Pancreas (tissue), 10 donors: ENCODE data around the gene OR10H4. TPM values are rescaled to one million over a fixed set of nuclear protein-coding genes. Genes with fewer than 3 reads are reported as not detected.
A peak's percentile ranks its signal among the peaks of the same experiment; 100 is the strongest.
"Not testable (repeated sequence)": the region's sequence is repeated elsewhere in the genome, so short reads cannot be mapped to it uniquely, and the experiment has no call there.

ENCODE experiments used
- ATAC-seq, 4 donors: fragments of 200-7000 bp; cut with Tn5 transposase; one replicate each; pipeline versions ENCODE4 v1.8.0 to v1.9.1; 2020; ENCODE audit warnings: mild to moderate bottlenecking in 4 of 4, moderate library complexity in 4 of 4
- DNase-seq, 6 donors: peaks; one replicate each; pipeline ENCODE4 v3.0.0-alpha.2; 2020
- FAIRE-seq: peaks from 2 replicates; lab custom pipeline; 2012; peaks lifted over from hg19 to GRCh38; lab: Jason Lieb, UNC
- H3K27ac ChIP-seq, 4 donors: fragments of 200-600 bp; sonication (generic); 1 replicate in 3 of 4; 2 replicates in 1 of 4; pipeline versions ENCODE4 v1.5.0 to v1.8.0; 2020
- H3K27me3 ChIP-seq, 4 donors: fragments of 200-600 bp; one replicate each; pipeline ENCODE4 v1.8.0; 2021
- H3K36me3 ChIP-seq, 3 donors: fragments of 200-600 bp; sonication (generic) in 1 of 3; one replicate each; pipeline versions ENCODE4 v1.5.0 to v1.8.0; 2020 to 2021
- H3K4me1 ChIP-seq, 3 donors: fragments of 200-600 bp; one replicate each; pipeline ENCODE4 v1.8.0; 2021
- H3K4me3 ChIP-seq, 4 donors: fragments of 200-600 bp; sonication (generic) in 2 of 4; one replicate each; pipeline versions ENCODE4 v1.5.0 to v1.8.0; 2020 to 2021
- H3K9me3 ChIP-seq, 4 donors: fragments of 200-600 bp; one replicate each; pipeline ENCODE4 v1.8.0; 2021
- WGBS, 2 donors: extraction: QIAGEN DNeasy Blood & Tissue Kit; methylation state at CpG; one replicate each; pipeline ENCODE4 v1.1.7; 2013; 5-methylcytosine and 5-hydroxymethylcytosine counted together
- intact Hi-C, 3 donors: fragments of 100-400 bp; cut with DNase I; formaldehyde crosslinking; loops; one replicate each; pipeline versions ENCODE4 v1.11.1 to v1.14.2; 2022
- polyA plus RNA-seq, 2 donors: library from polyadenylated mRNA; stranded (reverse); fragments of 200-250 nt; gene quantifications; one replicate each; pipeline ENCODE4 v1.2.3, GENCODE V29; 2013
- total RNA-seq, 6 donors: library from RNA; stranded (reverse); fragmentation: NEBNext Ultra II Directional in 4 of 6; extraction: Animal tissue kit (Norgen Biotek cat#: 25700) in 4 of 6; gene quantifications; one replicate each; pipeline versions ENCODE4 v1.2.1 to v1.2.4, GENCODE V29; 2021 to 2023
- TF ChIP-seq, protein P1 (sequence below), 4 donors: fragments of 200-600 bp; sonication (generic) in 3 of 4; IDR thresholded peaks; one replicate each; pipeline versions ENCODE4 v1.5.0 to v1.8.0; 2021; ENCODE audit warnings: antibody characterized with exemption in 4 of 4
- donor health status: healthy with polysubstance abuse.
- donor health status: DM: no; HTN: no; CAD: no; lungs with moderate emphysema.
- donor health status: DM: no; HTN: no; CAD: no.
- donor health status: control.
- donor health status: control.
- donor health status: Bipolar disorder and iron deficiency.
- donor health status: DM: yes; HTN: yes; CAD: no.
- donor health status: DM: no; HTN: no; CAD: no.
- donor health status: DM: no; HTN: no; CAD: no.
- donor health status: DM: yes; HTN: yes; CAD: no.

The OR10H4 gene
- total and polyA plus RNA-seq, 8 donors = not detected

DNA sequence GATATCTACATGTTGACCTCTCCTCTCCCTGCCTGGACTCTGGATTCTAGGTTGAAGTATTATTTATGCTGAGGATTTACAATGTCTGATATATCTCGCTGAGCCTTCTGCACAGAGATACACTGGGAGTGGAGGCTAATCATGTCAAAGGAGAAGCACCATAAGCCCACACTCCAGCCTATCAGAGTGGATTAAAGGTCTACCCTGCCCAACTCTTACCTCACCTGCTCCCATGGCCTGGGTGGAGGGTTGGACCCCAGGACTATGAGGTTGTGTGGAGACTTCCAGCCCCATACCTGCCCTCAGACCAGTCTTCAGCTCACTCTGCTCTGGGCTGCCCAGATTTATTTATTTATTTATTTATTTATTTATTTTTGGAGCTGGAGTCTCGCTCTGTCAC, 15.4 kb downstream of the OR10H4 start:
- FAIRE-seq (no peak), ATAC-seq (no peak), DNase-seq (no peak)
- Histone ChIP-seq H3K9me3 (no peaks in the 10 kb centered on the region), H3K27me3 (no peaks in the 10 kb centered on the region), H3K4me1 (no peaks in the 10 kb centered on the region), H3K4me3 (no peak overlapping the region), H3K36me3 (no peaks in the 10 kb centered on the region), H3K27ac (no peak overlapping the region)
- 83 to 91% methylated on average over 2 of the region's 2 CpGs for WGBS, 2 donors
- intact Hi-C loops = no loop called here
- TF ChIP-seq, protein P1, sequence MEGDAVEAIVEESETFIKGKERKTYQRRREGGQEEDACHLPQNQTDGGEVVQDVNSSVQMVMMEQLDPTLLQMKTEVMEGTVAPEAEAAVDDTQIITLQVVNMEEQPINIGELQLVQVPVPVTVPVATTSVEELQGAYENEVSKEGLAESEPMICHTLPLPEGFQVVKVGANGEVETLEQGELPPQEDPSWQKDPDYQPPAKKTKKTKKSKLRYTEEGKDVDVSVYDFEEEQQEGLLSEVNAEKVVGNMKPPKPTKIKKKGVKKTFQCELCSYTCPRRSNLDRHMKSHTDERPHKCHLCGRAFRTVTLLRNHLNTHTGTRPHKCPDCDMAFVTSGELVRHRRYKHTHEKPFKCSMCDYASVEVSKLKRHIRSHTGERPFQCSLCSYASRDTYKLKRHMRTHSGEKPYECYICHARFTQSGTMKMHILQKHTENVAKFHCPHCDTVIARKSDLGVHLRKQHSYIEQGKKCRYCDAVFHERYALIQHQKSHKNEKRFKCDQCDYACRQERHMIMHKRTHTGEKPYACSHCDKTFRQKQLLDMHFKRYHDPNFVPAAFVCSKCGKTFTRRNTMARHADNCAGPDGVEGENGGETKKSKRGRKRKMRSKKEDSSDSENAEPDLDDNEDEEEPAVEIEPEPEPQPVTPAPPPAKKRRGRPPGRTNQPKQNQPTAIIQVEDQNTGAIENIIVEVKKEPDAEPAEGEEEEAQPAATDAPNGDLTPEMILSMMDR (IDR thresholded peaks at IDR 0.05) = no peak

DNA sequence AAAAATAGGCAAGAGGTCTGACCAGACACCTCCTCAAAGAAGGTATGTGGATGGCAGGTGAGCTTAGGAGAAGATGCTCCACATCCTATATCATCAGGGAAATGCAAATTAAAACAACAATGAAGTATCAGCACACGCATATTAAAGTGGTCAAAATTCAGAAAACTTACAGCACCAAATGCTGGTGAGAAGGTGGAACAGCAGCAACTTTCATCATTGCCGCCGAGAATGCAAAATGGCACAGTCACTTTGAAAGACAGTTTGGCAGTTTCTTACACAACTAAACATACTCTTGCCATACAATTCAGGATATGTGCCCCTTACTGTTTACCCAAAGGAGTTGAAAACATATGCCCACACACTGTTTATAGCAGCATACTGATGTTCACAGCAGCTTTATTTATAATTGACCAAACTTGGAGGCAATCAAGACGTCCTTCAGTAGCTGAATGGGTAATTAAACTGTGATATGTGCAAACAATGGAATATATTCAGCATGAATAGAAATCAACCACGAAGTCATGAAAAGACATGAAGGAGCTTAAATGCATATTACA, 22.5 kb downstream of the OR10H4 start:
- ATAC-seq = no peak

DNA sequence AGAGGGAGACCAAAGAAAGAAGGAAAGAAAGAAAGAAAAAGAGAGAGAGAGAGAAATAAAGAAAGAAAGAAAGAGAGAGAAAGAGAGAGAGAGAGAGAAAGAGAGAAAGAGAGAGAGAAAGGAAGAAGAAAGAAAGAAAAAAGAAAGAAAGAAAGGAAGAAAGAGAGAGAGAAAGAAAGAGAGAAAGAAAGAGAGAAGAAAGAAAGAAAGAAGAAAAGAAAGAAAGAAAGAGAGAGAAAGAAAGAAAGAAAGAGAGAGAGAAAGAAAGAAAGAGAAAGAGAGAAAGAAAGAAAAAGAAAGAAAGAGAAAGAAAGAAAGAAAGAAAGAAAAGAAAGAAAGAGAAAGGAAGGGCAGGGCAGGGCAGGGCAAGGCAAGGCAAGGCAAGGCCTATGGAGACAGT, 23.2 kb downstream of the OR10H4 start:
- intact Hi-C loops, H3K36me3 ChIP-seq, DNase-seq, H3K4me1 ChIP-seq, H3K27ac ChIP-seq, H3K4me3 ChIP-seq, H3K27me3 ChIP-seq, FAIRE-seq, ATAC-seq, H3K9me3 ChIP-seq: not testable (repeated sequence)

More for the DNA sequence above, 22.5 kb downstream of the OR10H4 start:
- Histone ChIP-seq H3K27me3 (no peaks in the 10 kb centered on the region), H3K4me3 (no peak overlapping the region), H3K9me3 (no peaks in the 10 kb centered on the region), H3K4me1 (no peaks in the 10 kb centered on the region), H3K36me3 (no peaks in the 10 kb centered on the region), H3K27ac (no peak overlapping the region)
- TF ChIP-seq, protein P1 (IDR thresholded peaks at IDR 0.05) = no peak
- 20 to 59% methylated on average over 5 of the region's 5 CpGs for WGBS, 2 donors
- intact Hi-C loops = no loop called here
- FAIRE-seq (no peak), DNase-seq (no peak)

DNA sequence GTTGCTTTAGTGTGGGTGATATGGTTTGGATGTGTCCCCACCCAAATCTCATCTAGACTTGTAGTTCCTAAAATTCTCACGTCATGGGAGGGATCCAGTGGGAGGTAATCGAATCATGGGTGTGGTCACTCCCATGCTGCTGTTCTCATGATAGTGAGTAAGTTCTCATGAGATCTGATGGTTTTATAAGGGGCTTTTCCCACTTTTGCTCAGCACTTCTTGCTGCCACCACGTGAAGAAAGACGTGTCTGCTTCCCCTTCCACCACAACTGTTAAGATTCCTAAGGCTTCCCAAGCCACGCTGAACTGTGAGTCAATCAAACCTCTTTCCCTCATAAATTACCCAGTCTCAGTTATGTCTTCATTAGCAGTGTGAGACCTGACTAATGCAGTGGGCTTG, 26.0 kb downstream of the OR10H4 start:
- DNase-seq (no peak), ATAC-seq (no peak), FAIRE-seq (no peak)
- intact Hi-C loops = no loop called here
- Histone ChIP-seq H3K9me3 (no peaks in the 10 kb centered on the region), H3K4me3 (no peak overlapping the region), H3K4me1 (no peaks in the 10 kb centered on the region), H3K27me3 (no peaks in the 10 kb centered on the region), H3K27ac (no peak overlapping the region), H3K36me3 (no peaks in the 10 kb centered on the region)
- WGBS, 2 donors = 54 to 65% methylated on average over 5 of the region's 5 CpGs
- TF ChIP-seq, protein P1 (IDR thresholded peaks at IDR 0.05) = no peak

DNA sequence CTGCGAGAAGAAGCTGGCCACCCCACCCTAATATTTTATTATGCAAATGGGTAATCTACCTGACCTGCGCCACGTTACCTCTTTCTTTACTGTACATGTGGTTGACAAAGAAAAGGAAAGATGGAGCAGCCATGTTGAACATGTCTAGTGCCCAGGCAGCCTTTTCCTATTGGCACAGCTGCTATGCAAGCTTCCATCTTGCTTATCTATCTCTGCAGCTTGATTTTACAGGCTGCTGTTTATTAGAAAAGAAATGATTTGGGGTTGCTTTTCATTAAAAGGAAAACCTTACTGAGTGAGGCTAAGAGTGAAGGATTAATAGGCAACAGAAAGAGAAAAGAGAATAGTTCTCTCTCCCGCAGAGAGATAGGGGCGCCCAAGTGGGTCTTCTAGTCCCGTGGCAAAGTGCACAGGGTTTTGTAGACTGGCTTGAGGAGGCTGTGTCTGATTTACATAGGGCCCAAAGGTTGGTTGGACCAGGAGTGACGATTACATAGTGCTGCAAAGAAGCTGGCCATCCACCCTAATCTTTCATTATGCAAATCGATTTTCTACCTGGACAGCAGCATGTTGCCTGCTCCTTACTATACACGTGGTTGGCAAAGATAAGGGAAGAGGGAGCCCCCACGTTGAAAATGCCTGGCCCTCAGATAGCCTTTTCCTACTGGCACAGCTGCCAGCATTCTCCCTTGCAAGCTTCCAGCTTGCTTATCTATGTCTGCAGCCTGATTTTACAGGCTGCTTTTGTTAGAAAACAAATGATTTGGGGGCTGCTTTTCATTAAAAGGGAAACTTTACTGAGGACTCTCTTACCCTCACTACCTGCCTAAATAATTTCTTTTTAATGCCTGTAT, 28.3 kb downstream of the OR10H4 start:
- no peak for FAIRE-seq
- intact Hi-C loops = no loop called here
- ATAC-seq = peak in 3 of 4 donors; percentile 21 to 59 (median 43)

More for the DNA sequence above, 28.3 kb downstream of the OR10H4 start:
- DNase-seq = no peak
- Histone ChIP-seq H3K4me3 (no peak overlapping the region), H3K36me3 (no peaks in the 10 kb centered on the region), H3K4me1 (no peaks in the 10 kb centered on the region), H3K27me3 (no peaks in the 10 kb centered on the region), H3K9me3 (no peaks in the 10 kb centered on the region), H3K27ac (no peak overlapping the region)
- TF ChIP-seq, protein P1 (IDR thresholded peaks at IDR 0.05) = no peak
- WGBS, 2 donors = 30 to 38% methylated on average over 10 of the region's 10 CpGs
